ENCODE data around the gene NECTIN4.
A peak's percentile ranks its signal among the peaks of the same experiment; 100 is the strongest.
"Not testable (repeated sequence)": the region's sequence is repeated elsewhere in the genome, so short reads cannot be mapped to it uniquely, and the experiment has no call there.

NECTIN4 gene

GRCh38 chr1:161051219-161051618, 38.1 kb downstream of the NECTIN4 start:
- DNase-seq = no peak

GRCh38 chr1:161048949-161049722, 40.2 kb downstream of the NECTIN4 start:
- no peak for DNase-seq

DNA sequence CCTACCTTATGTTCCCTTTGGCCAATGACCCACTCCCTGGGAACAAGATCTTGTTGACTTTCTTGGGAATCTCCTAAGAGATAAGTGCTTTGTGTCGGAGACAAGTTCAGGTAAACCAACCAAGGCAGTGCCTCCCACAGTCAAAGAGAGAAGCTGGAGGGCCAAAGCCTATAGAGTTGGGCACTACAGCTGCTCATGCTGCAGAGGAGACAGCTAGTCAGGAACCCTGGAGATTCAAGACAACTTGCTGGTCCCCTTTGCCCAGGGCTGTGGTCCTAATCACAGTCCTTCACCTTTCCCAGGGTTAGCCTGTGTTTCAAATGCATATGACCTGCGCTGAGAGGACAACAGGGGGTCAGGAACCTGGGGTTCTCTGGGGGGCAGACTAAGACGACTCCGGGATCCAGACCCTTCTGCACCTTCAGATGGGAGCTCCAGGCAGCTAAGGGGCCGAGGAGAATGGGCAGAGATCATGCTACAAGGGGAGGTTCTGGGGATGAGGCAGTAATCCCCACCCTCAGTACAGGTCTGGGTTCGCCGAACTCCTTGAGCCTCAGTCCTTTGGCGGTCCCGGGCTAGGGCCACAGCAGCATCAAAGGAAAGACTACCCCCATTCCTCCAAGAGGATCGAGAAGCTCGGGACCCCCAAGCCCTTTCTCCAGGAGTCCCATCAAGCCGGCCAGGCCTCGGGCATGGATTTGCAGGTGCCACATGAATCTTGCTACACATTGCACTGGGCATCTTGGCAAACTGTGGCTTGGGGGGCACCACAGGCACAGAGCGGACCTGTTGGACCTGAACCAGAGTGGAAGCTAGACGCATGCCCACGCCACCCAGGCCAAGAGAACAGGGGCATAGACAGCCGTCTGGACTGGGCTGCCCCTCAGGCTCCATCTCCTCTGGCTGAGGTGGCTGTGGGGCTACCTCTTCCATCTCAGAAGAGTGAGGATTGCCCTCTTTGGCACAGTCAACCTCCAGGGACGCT, 41.6 kb downstream of the NECTIN4 start:
- no peak for DNase-seq

DNA sequence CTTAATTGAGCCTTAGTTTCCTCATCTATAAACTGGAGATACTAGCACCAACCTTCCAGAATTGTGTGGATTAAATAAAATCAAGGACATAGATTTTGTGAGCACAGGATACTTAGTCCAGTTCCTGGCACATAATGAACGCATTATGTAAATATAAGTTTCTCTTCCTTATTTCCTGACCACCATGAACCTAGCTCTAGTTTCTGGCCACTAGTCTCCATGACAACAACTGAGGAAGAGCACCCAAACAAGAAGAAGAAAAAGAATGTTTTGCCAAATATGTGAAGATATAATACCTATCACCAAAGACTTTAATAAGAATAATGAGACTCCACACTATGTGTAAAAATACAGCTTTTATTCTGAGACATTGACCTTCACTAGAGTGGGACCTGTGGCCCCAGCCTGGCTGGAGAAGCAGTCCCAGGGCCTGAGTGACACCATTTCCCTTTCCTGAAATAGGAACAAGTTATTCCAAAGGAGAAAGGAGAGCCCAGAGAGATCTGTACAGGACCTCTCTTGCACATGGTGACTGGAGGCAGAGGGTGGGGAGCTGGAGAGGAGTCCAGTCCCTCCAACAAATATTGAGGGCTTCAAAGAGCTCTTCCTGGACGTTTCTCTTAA, 42.6 kb downstream of the NECTIN4 start:
- no peak for DNase-seq

DNA sequence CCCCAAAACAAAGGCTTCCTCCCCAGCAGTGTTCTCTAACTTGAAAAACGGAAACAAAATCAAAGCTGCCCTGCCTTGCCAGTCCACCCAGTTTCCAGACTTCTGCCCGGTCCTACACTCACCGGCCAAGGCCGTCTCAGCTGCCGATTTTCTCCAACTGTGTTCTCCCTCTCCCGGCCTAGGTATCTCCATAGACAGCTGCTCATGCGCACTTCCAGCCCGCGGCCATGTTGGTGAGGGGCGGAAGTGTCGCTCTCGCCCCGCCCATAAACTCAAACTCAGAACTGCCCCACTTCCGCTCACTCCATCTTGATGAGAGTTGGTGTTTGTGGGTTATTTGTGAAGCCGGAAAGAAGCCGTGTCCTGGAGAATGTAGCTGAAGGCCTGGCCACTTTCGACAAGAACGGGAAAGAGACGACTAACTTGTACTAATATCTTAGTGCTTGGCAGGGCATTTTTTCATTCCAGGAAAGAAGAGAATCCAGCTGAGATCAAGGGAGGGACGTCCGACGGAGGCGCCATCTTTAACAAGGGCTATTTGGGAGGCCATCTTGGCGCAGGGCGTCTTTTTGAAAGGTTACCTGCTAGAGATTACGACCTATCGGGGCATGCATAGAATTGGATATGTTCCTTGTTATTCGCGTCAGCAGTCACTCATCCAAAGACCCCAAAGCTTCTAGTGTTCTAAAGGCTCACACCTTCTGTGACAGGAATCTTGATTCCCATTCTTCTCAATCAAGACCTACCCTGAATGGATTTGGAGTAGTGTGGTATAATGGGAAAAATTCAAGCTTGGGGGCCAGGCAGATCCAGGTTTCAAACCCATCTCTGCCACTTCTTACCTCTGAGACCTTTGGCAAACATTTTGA, 43.4 kb downstream of the NECTIN4 start, which contains the start of gene USF1:
Gene USF1, minus strand, starts transcription at position 242 of the 869 bp plus-strand sequence. CDS start 2,702 bp downstream, outside the sequence.
- DNase-seq = peak; percentile 98

DNA sequence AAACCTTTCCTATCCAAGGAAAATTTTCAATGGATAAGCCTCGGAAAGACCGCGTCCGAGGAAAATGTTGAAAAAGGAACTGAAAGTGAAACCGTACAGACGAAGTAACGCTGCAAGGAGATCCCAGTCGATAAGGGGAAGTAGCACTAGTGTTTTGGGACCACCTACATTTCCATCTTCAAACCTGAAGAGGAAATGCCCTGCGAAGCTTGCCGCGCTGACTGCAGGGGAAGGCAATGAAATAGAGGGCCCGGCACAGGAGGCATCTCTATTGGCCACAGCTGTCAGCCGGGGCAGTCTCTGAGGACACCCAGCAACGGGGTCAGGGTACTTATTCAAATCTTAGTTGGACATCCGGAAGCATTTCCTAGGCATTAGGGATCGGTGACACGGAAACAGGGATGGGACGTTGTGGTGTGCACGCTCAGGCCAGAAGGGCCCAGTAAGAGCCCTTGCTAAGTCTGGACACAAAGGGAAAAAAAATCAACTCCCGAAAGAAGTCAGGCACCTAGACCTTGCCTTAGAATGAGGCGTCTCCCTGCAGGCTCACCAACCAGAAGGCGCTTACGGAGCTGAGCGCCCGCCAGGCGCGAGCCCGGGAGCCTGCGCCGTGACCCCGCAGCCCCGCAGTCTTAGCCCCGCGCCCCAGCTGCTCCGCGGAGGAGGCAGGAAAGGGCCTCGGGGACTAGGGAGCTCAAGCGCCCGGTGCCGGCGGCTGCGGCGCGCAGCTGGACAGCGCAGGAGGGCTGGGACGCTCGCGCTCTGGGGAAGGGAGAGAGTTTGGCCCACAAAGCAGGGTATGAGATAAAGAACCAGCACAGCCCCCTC, 44.2 kb downstream of the NECTIN4 start:
- DNase-seq = peak; percentile 82

GRCh38 chr1:161044535-161044907, 44.8 kb downstream of the NECTIN4 start:
- DNase-seq = no peak

DNA sequence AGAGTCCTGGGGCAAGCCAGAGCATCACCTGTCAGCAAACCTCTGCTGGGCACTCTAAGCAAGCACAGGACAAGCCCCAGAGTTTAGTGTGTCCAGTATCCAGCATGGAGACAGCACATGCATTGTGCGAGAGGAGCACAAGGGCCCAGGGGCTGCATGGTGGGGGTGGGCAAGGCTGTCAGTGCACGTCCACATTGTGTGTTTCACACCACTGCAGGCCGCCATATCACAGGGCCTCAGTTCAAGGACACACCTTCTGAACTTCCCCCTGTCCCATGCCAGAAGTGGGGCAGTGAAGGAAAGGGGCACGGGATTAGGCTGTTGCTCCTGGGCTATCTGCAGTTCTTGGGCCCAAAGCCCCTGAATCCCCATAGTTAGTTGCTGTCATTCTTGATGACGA, 49.8 kb downstream of the NECTIN4 start:
- no peak for DNase-seq

GRCh38 chr1:161039154-161039545, 50.2 kb downstream of the NECTIN4 start:
- DNase-seq = no peak

GRCh38 chr1:161038523-161039153, 50.7 kb downstream of the NECTIN4 start, which contains the start of gene TSTD1:
Gene TSTD1, minus strand, starts transcription at chr1:161038964. Its CDS starts 75 bp downstream, at chr1:161038889.
- peak; percentile 75 for DNase-seq

GRCh38 chr1:161037661-161038522, 51.5 kb downstream of the NECTIN4 start:
- DNase-seq = no peak

- DNase-seq = peak; percentile 27
These were observed 55.6 kb downstream of the NECTIN4 start for GRCh38 chr1:161033751-161034150.

DNA sequence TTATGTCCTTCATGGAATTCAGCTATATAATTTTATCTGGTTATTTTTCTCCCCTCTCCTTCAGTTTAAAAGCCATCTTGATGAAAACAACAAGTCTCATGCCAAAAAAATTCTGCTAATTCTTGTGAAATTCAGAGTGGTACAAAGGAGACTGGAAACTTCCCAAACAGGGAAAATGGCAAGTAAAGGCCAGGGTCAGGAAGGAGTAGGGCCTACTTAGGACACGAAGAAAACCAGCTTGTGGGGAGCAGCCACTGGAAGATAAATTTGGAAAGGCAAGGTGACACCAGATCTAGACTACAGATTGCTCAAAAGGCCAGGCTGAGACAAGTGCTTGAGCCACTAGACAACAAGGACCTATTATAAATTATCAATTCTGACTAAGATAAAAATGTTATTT, 56.9 kb downstream of the NECTIN4 start:
- no peak for DNase-seq

GRCh38 chr1:161031874-161032273, 57.5 kb downstream of the NECTIN4 start:
- DNase-seq = no peak

- DNase-seq = not testable (repeated sequence)
These were observed 59.9 kb downstream of the NECTIN4 start for GRCh38 chr1:161029466-161029865.

GRCh38 chr1:161026954-161027353, 62.4 kb downstream of the NECTIN4 start:
- not testable (repeated sequence) for DNase-seq

- not testable (repeated sequence) for DNase-seq
These were observed 66.9 kb downstream of the NECTIN4 start for GRCh38 chr1:161022432-161022831.

- DNase-seq = no peak
These were observed 67.4 kb downstream of the NECTIN4 start for GRCh38 chr1:161021970-161022353.

DNA sequence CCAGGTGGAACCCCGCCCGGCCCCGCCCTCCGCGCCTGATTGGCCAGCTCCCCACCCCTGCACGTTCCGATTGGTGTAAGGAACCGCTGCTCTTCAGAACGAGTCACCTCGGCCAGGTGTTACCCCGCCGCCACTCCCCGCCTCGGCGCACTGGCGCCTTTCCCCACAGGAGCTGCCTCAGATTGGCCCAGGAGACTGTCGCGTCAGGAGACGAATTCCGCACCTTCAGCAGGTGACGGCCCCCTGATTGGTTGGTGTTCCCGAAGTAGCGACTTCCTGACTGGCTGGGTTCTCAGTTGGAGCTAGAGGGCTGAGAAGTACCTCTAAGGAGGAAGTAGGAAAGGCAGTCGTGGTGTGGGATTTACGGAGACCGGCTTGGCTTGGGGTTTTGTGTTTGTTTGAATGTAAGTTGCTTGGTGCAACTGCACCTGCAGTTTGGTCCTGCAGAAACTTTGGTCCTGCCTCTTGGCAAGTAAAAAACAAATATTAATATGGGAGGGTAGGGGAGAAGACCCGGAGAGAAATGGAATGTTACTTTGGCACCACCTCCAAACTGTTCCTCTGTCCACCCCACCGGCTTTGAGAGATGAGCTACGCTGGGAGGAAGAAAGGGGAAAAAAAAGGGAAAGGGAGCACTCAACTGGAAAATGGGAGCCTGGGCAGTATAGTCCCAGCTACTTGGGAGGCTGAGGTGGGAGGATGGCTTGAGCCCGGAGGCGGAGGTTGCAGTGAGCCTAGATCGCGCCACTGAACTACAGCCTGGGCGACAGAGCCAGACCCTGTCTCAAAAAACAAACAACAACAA, 68.0 kb downstream of the NECTIN4 start:
- DNase-seq = peak; percentile 88
